ENCODE results near the gene KSR1.

Gene KSR1

GRCh38 chr17:27512511-27513346, 56.5 kb downstream of the KSR1 start:
- H3K27ac ChIP-seq = no peak overlapping the region
- TF ChIP-seq CTCF (IDR thresholded peaks at IDR 0.05) (no peak), ZFX (IDR thresholded peaks at IDR 0.05; ENCODE audit: borderline replicate concordance) (no peak)

GRCh38 chr17:27513849-27514248, 57.6 kb downstream of the KSR1 start:
- no peak overlapping the region for H3K27ac ChIP-seq

DNA sequence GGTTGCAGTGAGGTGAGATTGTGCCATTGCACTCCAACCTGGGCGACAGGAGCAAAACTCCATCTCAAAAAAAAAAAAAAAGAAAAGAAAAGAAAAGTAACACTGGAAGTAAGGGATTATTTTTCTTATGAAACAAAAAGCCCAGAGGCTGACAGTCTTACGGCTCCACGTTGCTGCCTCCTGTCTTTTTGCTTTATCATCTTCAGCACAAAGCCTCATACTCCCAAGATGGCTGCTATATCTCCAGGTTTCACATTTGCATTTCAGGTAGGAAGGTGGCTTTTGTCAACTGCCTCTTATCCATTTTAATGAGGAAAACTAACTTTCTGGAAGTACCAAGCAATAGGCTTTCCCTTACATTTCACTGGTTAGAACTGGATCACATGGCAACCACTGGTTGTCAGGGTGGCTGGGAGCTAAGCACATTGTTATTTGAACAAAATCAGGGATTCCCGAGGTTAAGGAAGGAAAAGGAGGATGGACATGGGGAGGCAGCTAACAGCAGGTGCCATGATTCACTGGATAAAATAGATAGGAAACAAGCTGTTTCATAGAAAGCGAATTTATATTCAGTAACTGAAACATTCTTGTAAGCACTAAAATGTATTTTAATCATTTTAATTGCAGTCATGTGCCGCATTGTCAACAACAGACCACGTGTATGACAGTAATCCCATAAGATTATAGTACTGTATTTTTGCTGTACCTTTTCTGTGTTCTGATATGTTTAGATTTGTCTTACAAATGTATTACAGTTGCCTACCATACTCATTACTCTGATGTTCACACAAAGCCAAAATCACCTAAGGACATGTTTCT, 58.6 kb downstream of the KSR1 start:
- TF ChIP-seq ZFX (IDR thresholded peaks at IDR 0.05; ENCODE audit: borderline replicate concordance) = no peak
- no peak for TF ChIP-seq CTCF (IDR thresholded peaks at IDR 0.05)
- no peak overlapping the region for H3K27ac ChIP-seq

More at GRCh38 chr17:27513849-27514248, 57.6 kb downstream of the KSR1 start:
- TF ChIP-seq CTCF (IDR thresholded peaks at IDR 0.05) = no peak
- TF ChIP-seq ZFX (IDR thresholded peaks at IDR 0.05; ENCODE audit: borderline replicate concordance) = no peak

- no peak for TF ChIP-seq CTCF (IDR thresholded peaks at IDR 0.05)
- no peak for TF ChIP-seq ZFX (IDR thresholded peaks at IDR 0.05; ENCODE audit: borderline replicate concordance)
- no peak overlapping the region for H3K27ac ChIP-seq
Observed at GRCh38 chr17:27518048-27518447, 61.8 kb downstream of the KSR1 start.

DNA sequence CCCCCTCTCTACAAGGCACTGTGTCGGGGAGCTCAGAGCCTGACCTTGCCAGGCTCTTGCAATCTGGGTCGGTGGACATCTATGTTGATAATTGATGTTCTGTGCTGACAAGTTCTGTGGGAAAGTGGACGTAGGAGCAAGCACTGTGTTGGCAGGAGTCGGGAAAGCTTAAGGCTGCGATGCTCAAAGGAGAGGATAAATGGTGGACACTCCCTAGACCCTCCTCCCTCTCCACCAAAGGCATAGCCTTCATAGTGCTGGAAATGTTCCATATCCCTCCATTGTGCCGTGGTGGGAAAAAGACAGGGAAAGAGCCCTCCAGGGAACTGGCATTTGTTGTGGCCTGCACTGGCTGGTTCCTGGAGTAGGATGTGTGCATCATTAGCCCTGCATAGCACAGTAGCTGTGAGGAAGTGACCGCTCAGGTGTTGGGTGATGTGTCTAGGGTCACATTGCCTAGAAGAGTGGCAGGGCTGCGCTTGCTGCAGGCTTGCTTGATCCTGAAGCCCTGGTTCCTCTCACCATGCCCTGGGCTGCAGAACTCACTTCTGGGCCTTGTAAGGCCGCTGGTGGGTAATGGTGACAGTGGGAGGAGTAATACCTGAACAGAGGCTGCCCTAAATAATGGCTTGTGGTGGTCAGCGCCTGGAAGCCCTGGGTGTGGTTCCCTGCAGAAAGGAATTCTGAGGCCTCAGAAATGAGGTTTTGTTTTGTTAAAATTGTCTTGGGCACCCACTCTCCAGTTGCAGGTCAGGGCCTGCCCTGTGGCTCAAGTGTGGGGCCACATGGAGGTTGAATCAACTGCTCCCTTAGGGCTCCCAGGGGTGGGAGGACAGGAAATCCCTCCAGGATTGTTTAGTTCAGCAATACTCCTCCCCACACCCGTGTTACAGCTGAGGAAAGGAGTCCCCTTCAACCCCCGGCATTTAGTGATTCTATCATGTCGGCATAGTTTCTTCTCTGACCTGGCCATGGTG, 62.6 kb downstream of the KSR1 start:
- no peak overlapping the region for H3K27ac ChIP-seq
- TF ChIP-seq CTCF (IDR thresholded peaks at IDR 0.05) (no peak), ZFX (IDR thresholded peaks at IDR 0.05; ENCODE audit: borderline replicate concordance) (no peak)

- no peak overlapping the region for H3K27ac ChIP-seq
- TF ChIP-seq CTCF (IDR thresholded peaks at IDR 0.05) (no peak), ZFX (IDR thresholded peaks at IDR 0.05; ENCODE audit: borderline replicate concordance) (no peak)
Observed at GRCh38 chr17:27519550-27519949, 63.3 kb downstream of the KSR1 start.

Data from 22Rv1 (cell line).